HepG2 (cell line): ENCODE data around the gene ANKRD62. TPM values are rescaled to one million over a fixed set of nuclear protein-coding genes. Genes with fewer than 3 reads are reported as not detected.

ENCODE experiments used
- ATAC-seq: fragments of 200-7000 bp; cut with Tn5 transposase; 3 replicates; pipeline ENCODE4 v1.9.1; 2020; ENCODE audit warnings: mild to moderate bottlenecking, moderate library complexity
- BruUV-seq: library from RNA; stranded (reverse); fragments of 400-500 nt; replicated peaks from 2 replicates; lab custom pipeline; 2021; lab: Mats Ljungman, UMichigan
- CTCF ChIA-PET: fragments of 300-600 bp; formaldehyde crosslinking; extraction: SDS; loops from one replicate; lab custom pipeline; 2021; ENCODE audit warnings: low total read pairs, inconsistent platforms, low intra/inter-chr PET ratio; lab: Yijun Ruan, JAX
- POLR2A ChIA-PET: fragments of 350-600 bp; sonication (Branson Sonifier 250); formaldehyde crosslinking; loops from one replicate; lab custom pipeline; 2020; ENCODE audit warnings: antibody characterized with exemption, inconsistent platforms; lab: Yijun Ruan, JAX
- DNase-seq: peaks from one replicate; pipeline ENCODE4 v3.0.0-alpha.2; 2015; ENCODE audit warnings: low spot score
- FAIRE-seq: peaks from 3 replicates; lab custom pipeline; 2011; peaks lifted over from hg19 to GRCh38; lab: Jason Lieb, UNC
- H2AFZ ChIP-seq: one replicate; pipeline ENCODE4 v1.6.1; 2011; ENCODE audit warnings: low read length, inconsistent platforms
- H3K27ac ChIP-seq: fragments of 300-600 bp; 3 replicates; pipeline ENCODE4 v1.8.0; 2011; ENCODE audit warnings: mixed run types, mild to moderate bottlenecking, mixed read lengths, low read length, inconsistent platforms; ENCODE audit not compliant: insufficient read depth; ENCODE audit errors: extremely low read length
- H3K27me3 ChIP-seq, 2 experiments: fragments of 200-600 bp in 1 of 2; 2 replicates in 1 of 2; 3 replicates in 1 of 2; pipeline versions ENCODE4 v1.6.0 to v1.8.0; 2011; ENCODE audit warnings: low read length in 2 of 2, mild to moderate bottlenecking in 2 of 2, moderate library complexity in 2 of 2, inconsistent platforms in 1 of 2; ENCODE audit not compliant: insufficient read depth in 2 of 2, control insufficient read depth in 1 of 2
- H3K36me3 ChIP-seq, 2 experiments: fragments of 200-600 bp in 1 of 2; replicated peaks in 1 of 2; 2 replicates in 1 of 2; 3 replicates in 1 of 2; pipeline versions ENCODE4 v1.5.1 to v1.8.0; 2011; ENCODE audit warnings: low read length in 2 of 2, inconsistent platforms in 1 of 2; ENCODE audit not compliant: insufficient read depth in 2 of 2, control insufficient read depth in 1 of 2
- H3K4me1 ChIP-seq: 2 replicates; pipeline ENCODE4 v1.5.1; 2012; ENCODE audit warnings: low read length, inconsistent platforms; ENCODE audit not compliant: insufficient read depth
- H3K4me2 ChIP-seq: 2 replicates; pipeline ENCODE4 v1.6.0; 2011; ENCODE audit warnings: low read depth, low read length, inconsistent platforms
- H3K4me3 ChIP-seq, 3 experiments: fragments of 200-600 bp in 1 of 3; sonication (generic), shearing (Covaris generic) in 1 of 3; replicated peaks in 1 of 3; 2 replicates each; pipeline ENCODE4 v1.5.1; 2011 to 2016; ENCODE audit warnings: low read length in 3 of 3, inconsistent platforms in 2 of 3, low read depth in 2 of 3, mild to moderate bottlenecking in 2 of 3, control low read depth in 1 of 3, mixed read lengths in 1 of 3; ENCODE audit not compliant: insufficient read depth in 1 of 3
- H3K79me2 ChIP-seq: one replicate; pipeline ENCODE4 v1.6.1; 2011; ENCODE audit warnings: low read length, inconsistent platforms; ENCODE audit not compliant: insufficient read depth
- H3K9ac ChIP-seq: 2 replicates; pipeline ENCODE4 v1.6.0; 2011; ENCODE audit warnings: mild to moderate bottlenecking, low read depth, low read length, inconsistent platforms; ENCODE audit not compliant: insufficient read depth
- H3K9me3 ChIP-seq: 2 replicates; pipeline ENCODE4 v1.5.1; 2012; ENCODE audit warnings: mild to moderate bottlenecking, low read length
- H4K20me1 ChIP-seq: 2 replicates; pipeline ENCODE4 v1.6.0; 2011; ENCODE audit warnings: inconsistent platforms, mild to moderate bottlenecking, low read length, moderate library complexity; ENCODE audit not compliant: insufficient read depth
- BRCA1 ChIP-seq: sonication (generic); formaldehyde crosslinking; IDR thresholded peaks from 2 replicates; pipeline ENCODE4 v1.4.0; 2020; ENCODE audit warnings: missing genetic modification reagents
- ETV6 ChIP-seq: sonication (generic); formaldehyde crosslinking; conservative IDR thresholded peaks from 2 replicates; pipeline ENCODE4 v1.4.0; 2020; ENCODE audit warnings: missing genetic modification reagents
- HNF1B ChIP-seq: sonication (generic); formaldehyde crosslinking; IDR thresholded peaks from 2 replicates; pipeline ENCODE4 v1.5.1; 2020; ENCODE audit warnings: mild to moderate bottlenecking, moderate library complexity, missing genetic modification reagents
- ISL2 ChIP-seq: sonication (generic); formaldehyde crosslinking; IDR thresholded peaks from 2 replicates; pipeline ENCODE4 v1.5.0; 2020; ENCODE audit warnings: missing genetic modification reagents
- MATR3 ChIP-seq: sonication (generic); formaldehyde crosslinking; IDR thresholded peaks from 2 replicates; pipeline ENCODE4 v1.4.0; 2020; ENCODE audit warnings: missing genetic modification reagents
- MBD4 ChIP-seq: IDR thresholded peaks from 2 replicates; pipeline ENCODE4 v1.6.1; 2012; ENCODE audit warnings: low read length, inconsistent platforms, borderline replicate concordance
- MTF2 ChIP-seq: sonication (generic); formaldehyde crosslinking; IDR thresholded peaks from 2 replicates; pipeline ENCODE4 v1.5.0; 2020; ENCODE audit warnings: missing genetic modification reagents, borderline replicate concordance
- NR3C1 ChIP-seq: sonication (generic); formaldehyde crosslinking; IDR thresholded peaks from 2 replicates; pipeline ENCODE4 v1.4.0; 2020; ENCODE audit warnings: missing genetic modification reagents
- PHF8 ChIP-seq: sonication (generic); formaldehyde crosslinking; IDR thresholded peaks from 2 replicates; pipeline ENCODE4 v1.5.0; 2020; ENCODE audit warnings: missing genetic modification reagents
- SMAD1 ChIP-seq: sonication (generic); formaldehyde crosslinking; IDR thresholded peaks from 2 replicates; pipeline ENCODE4 v1.4.0; 2020; ENCODE audit warnings: missing genetic modification reagents, low read depth, mild to moderate bottlenecking, borderline replicate concordance
- ZNF672 ChIP-seq: sonication (generic); formaldehyde crosslinking; IDR thresholded peaks from 2 replicates; pipeline ENCODE4 v1.8.1; 2022; ENCODE audit warnings: missing genetic modification reagents
- ZNF761 ChIP-seq: sonication (generic); formaldehyde crosslinking; conservative IDR thresholded peaks from 2 replicates; pipeline ENCODE4 v1.4.0; 2020; ENCODE audit warnings: mild to moderate bottlenecking, missing genetic modification reagents
- WGBS: methylation state at CpG from one replicate; pipeline ENCODE4 v1.1.6; 2017; ENCODE audit warnings: low lambda C conversion rate; 5-methylcytosine and 5-hydroxymethylcytosine counted together
- in situ Hi-C: cut with HindIII; loops from 2 replicates; pipeline ENCODE4 v1.10.0; 2017; ENCODE audit warnings: low pct_unique_long_range_greater_than_20kb; ENCODE audit not compliant: extremely low pct_ligation_motif_present
- intact Hi-C: fragments of 100-400 bp; cut with micrococcal nuclease; formaldehyde crosslinking; loops from one replicate; pipeline ENCODE4 v1.10.0; 2022; ENCODE audit not compliant: unreplicated experiment
- polyA plus RNA-seq, 8 experiments: library from polyadenylated mRNA; depleted of rRNA in 3 of 8; stranded (reverse) in 7 of 8; unstranded in 1 of 8; fragments of >200 nt; fragmentation: Illumina TruSeq in 4 of 8; extraction: Trizol in 4 of 8; gene quantifications; 2 replicates each; pipeline versions ENCODE4 v1.2.1 to v1.2.3, GENCODE V29; 2011 to 2016; ENCODE audit warnings: low read depth in 4 of 8, missing spikeins in 1 of 8, mixed read lengths in 1 of 8; ENCODE audit not compliant: insufficient read depth in 1 of 8
- total RNA-seq, 5 experiments: library from RNA; depleted of rRNA; stranded (reverse); fragments of >200 nt; fragmentation: Illumina TruSeq; extraction: Trizol; gene quantifications; 2 replicates each; pipeline ENCODE4 v1.2.3, GENCODE V29; 2016; ENCODE audit warnings: low read depth in 1 of 5
- TF ChIP-seq, protein P1 (sequence below): sonication (generic); formaldehyde crosslinking; IDR thresholded peaks from 2 replicates; pipeline ENCODE4 v1.5.0; 2020; ENCODE audit warnings: missing genetic modification reagents
- TF ChIP-seq, protein P2 (sequence below): sonication (generic); formaldehyde crosslinking; IDR thresholded peaks from 2 replicates; pipeline ENCODE4 v1.5.0; 2020; ENCODE audit warnings: missing genetic modification reagents

ANKRD62 gene
- total and polyA plus RNA-seq, 2 of the 13 experiments (the other 11 are each of a cell fraction or from before 2014, with no cell fraction given), result not detected

DNA sequence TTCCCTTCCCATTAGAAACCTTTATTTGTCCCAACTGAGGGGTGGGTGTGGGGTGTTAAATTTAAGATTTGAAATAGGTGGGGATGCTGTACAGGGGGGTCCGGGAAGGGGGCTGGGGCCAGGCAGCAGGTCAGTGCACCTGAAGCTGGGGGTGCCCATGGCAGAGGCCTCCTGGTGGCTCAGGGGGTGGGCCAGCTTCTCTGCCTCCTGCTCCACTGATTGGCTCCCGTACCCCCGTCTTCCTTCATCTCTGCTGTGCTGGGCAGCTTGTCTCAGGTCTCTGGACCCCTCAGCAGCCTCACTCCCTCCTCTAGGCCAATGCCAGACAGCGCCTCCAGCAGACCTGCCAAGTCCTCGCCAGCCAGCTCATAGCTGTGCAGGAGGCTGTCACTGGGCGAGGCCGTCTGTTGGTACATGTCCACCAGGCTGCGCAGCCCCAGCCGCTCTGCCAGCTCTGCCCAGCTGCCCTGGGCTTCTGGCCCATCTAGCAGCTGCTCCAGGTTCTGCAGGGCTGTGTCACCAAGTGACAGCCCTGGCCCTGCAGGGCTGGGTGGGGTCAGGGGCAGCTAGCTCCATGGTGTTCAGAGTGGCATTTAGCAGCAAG lies 2.0 kb upstream of the ANKRD62 start:
- ATAC-seq (no peak), DNase-seq (no peak), FAIRE-seq (no peak)
- H3K4me1 ChIP-seq, result no peaks in the 10 kb centered on the region
- intact Hi-C loops (no loop called here), in situ Hi-C loops (loop anchor here (5.0 kb wide), 1 partner anchor 146 kb away; no protein-coding TSS in a partner anchor)
- BruUV-seq, result no TSS peak
- H3K4me2 ChIP-seq, result no peak overlapping the region
- H3K36me3 ChIP-seq, result no peaks in the 10 kb centered on the region
- no peaks in the 10 kb centered on the region for H3K79me2 ChIP-seq
- no peaks in the 10 kb centered on the region for H3K9me3 ChIP-seq
- peaks cover 0 to 7% of the 10 kb centered on the region in 2 experiments; a peak in 1 of 5 replicates for H3K27me3 ChIP-seq
- H4K20me1 ChIP-seq, result no peaks in the 10 kb centered on the region
- H3K4me3 ChIP-seq, result no peak overlapping the region
- TF ChIP-seq MBD4 (no peak), ETV6 (CRISPR knock-in tag) (no peak), ISL2 (no peak), ZNF761 (CRISPR knock-in tag) (no peak), SMAD1 (CRISPR knock-in tag) (no peak), NR3C1 (CRISPR knock-in tag) (no peak), ZNF672 (CRISPR knock-in tag) (no peak), BRCA1 (no peak), HNF1B (CRISPR knock-in tag) (no peak), MTF2 (CRISPR knock-in tag) (no peak), PHF8 (CRISPR knock-in tag) (no peak), MATR3 (CRISPR knock-in tag) (no peak)
- TF ChIP-seq, protein P1, sequence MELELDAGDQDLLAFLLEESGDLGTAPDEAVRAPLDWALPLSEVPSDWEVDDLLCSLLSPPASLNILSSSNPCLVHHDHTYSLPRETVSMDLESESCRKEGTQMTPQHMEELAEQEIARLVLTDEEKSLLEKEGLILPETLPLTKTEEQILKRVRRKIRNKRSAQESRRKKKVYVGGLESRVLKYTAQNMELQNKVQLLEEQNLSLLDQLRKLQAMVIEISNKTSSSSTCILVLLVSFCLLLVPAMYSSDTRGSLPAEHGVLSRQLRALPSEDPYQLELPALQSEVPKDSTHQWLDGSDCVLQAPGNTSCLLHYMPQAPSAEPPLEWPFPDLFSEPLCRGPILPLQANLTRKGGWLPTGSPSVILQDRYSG, result no peak
- TF ChIP-seq, protein P2, sequence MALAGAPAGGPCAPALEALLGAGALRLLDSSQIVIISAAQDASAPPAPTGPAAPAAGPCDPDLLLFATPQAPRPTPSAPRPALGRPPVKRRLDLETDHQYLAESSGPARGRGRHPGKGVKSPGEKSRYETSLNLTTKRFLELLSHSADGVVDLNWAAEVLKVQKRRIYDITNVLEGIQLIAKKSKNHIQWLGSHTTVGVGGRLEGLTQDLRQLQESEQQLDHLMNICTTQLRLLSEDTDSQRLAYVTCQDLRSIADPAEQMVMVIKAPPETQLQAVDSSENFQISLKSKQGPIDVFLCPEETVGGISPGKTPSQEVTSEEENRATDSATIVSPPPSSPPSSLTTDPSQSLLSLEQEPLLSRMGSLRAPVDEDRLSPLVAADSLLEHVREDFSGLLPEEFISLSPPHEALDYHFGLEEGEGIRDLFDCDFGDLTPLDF (CRISPR knock-in tag), result no peak
- WGBS, result 15% methylated on average over 5 of the region's 9 CpGs
- no peak overlapping the region for H3K9ac ChIP-seq
- ChIA-PET CTCF (no interaction called here), POLR2A (no interaction called here)
- no peak overlapping the region for H2AFZ ChIP-seq
- H3K27ac ChIP-seq, result no peak overlapping the region
